ENCODE data around the gene SSC5D.
A peak's percentile ranks its signal among the peaks of the same experiment; 100 is the strongest.
"Not testable (repeated sequence)": the region's sequence is repeated elsewhere in the genome, so short reads cannot be mapped to it uniquely, and the experiment has no call there.

The SSC5D gene

DNA sequence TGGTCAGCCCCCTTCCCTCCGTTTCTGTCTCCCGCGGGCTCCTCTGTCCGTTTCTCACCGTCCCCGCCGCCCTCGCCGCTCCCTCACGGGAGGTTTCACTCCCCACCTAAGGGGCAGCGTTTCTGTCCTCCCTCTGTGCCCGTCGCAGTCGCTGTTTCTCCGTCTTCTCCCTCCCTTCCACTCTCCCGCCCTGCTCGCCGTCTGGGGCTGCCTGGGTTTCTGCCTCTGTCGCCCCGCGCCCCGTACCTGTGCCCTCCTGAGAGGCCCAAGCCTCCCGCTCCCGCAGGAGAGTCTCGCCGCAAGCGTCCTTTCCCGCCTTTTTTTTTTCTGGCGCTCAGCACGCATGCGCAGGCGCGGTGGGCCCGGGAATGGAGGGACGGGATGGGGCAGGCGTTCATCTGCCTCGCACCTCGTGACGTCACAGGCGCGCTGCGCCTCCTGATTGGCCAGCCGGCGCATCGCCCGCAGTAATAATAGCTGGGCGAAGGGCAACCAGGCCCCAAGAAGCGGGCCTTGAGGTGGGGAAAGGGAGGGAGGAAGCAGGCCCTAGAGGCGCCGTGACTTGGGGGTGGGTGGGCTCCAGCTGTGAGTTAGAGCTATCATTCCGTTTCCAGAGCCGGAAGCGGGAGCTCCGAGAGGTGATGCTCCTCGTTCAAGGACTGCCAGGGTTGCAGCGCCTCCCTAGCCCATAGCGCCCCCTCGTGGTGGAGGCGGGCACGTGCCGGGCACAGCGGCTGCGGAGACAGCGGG lies 15.4 kb downstream of the SSC5D start:
- peak; percentile 72 for DNase-seq (ENCODE audit: low spot score)

DNA sequence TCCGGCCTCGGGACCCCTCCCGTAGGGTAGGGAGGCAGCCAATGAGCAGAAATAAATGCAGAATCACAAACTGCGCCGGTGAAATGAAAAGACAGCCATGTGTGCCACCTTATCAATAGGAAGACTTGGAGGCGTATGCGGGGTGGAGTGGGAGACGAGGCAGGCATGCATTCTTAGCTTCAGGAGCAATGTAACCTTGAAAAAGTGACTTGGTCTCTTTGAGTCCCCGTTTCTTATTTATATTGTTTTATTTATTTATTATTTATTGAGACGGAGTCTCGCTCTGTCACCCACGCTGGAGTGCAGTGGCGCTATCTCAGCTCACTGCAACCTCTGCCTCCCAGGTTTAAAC lies 16.0 kb downstream of the SSC5D start:
- no peak for DNase-seq (ENCODE audit: low spot score)

DNA sequence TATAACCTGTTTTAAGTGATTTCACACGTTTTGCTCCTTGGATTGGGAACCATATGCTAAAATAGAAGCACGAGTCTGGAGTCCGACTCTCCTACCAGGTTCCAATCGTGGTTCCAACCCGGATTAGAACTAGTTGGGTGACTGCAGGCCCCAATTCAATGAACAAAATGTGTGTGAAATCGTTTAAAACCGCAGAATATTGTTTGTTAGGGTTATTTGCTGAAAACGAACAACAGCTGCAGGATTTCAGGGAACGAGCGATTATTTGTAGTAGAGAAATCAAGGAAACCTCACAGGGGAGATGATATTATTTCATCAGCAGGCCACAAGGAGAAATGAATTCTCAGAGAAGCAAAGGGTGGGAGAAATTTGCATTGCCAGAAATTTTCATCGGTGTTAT lies 16.7 kb downstream of the SSC5D start:
- DNase-seq (ENCODE audit: low spot score): no peak

DNA sequence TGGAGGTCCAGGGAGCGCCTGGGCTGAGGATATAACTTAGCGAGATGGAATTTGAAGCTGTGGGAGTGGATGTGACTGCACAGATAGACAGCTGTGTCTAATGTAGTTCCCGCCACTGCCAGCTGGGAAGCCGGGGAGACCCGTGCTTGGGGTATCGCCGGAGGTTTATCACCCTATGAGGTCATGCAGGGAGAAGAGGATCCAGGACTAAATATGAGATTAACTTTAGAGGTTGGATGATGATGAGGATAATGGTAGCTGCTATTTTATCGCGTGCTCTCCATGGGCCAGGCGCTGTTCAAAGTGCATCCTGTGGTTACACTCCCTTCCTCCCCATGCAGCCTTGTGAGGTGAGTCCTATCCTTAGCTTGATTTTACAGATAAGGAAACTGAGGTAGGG lies 19.9 kb downstream of the SSC5D start:
- no peak for DNase-seq (ENCODE audit: low spot score)

DNA sequence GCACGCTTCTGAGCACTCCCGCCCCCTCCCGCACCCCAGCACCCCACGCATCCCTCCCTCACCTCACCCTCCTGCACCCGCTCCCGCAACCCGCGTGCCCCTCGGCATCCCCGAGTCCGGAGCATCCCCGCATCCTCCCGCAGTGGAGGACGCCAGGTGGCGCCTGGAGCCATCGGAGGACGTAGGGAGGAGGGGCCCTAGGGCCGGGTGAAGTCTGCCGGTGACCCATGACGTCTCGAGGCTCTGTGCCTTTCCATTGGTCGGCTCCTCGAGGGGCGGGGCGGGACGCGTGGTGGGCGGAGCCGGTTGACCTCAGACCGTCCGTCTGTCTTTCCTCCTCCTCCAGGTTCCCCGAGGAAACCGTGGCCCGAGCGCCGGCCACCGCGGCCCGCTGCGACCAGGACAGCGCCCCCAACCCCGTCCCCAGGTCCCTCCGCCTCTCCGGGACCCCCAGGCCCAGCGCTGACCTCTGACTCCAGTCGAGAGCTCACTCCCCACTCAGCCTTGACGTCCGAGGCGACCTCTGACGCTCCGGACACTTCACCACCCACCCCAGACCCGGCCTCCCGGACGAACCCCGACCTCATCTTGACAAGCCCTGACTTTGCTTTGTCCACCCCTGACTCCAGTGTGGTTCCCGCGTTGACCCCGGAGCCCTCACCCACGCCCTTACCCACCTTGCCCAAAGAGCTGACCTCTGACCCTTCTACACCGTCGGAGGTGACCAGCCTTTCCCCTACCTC lies 28.8 kb downstream of the SSC5D start:
- DNase-seq (ENCODE audit: low spot score): peak; percentile 74

DNA sequence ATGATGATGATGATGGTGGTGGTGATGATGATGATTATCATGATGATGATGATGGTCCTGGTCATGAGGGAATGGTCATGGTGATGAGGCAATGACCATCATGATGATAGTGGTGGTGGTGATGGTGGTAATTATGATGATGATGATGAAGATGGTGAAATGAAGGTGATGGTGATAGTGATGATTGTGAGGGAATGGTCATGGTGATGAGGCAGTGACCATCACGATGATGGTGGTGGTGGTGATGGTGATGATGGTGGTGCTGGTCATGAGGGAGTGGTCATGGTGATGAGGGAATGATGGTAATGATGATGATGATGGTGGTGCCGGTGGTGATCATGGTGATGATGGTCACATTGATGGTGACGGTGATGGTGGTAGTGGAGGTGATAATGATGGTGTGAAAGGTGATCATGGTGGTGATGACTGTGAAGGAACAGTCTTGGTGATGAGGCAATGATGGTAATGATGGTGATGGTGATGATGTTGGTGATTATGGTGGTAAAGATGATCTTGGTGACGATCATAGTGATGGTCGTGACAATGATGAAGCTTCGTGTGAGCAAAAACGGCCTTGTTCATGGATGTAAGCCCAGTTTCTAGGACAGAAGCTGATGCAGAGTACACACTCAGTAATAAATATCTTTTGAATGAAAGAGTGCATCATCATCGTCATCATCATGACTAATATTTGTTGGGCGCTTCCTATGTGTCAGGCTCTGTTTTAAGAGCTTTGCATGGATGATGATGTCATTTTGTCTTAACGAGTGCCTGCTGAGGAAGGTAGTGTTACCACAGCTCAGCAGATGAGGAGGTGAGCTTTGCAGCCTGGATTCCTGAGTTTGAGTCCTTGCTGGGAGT lies 31.4 kb downstream of the SSC5D start:
- no peak for DNase-seq (ENCODE audit: low spot score)

DNA sequence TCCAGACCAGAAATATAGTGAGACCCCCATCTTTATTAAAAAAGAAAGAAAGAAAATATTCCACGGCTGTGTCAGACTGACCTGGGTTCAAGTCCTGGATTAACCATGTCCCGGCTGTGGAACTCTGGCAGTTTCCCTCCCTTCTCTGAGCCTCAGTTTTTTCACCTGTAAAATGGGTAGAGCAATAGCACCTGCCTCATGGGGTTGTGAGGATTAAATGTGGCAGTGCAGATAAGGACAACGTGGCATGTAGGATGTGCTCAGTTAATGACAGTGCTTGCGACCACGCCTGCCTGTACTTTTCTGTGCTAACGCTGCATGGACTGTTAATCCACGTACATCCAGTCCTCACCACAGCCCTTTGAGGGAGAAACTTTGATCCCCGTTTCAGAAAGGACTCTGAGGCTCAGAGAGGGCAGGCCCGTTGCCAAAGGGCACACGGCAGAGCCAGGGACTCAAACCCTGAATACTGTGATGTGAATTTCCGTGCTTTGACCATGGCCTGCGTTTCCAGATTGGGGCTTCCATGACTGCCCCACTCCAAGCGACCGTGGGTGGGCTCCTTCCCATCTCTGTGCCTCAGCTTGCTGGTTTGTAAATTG lies 32.6 kb downstream of the SSC5D start:
- DNase-seq (ENCODE audit: low spot score): no peak

DNA sequence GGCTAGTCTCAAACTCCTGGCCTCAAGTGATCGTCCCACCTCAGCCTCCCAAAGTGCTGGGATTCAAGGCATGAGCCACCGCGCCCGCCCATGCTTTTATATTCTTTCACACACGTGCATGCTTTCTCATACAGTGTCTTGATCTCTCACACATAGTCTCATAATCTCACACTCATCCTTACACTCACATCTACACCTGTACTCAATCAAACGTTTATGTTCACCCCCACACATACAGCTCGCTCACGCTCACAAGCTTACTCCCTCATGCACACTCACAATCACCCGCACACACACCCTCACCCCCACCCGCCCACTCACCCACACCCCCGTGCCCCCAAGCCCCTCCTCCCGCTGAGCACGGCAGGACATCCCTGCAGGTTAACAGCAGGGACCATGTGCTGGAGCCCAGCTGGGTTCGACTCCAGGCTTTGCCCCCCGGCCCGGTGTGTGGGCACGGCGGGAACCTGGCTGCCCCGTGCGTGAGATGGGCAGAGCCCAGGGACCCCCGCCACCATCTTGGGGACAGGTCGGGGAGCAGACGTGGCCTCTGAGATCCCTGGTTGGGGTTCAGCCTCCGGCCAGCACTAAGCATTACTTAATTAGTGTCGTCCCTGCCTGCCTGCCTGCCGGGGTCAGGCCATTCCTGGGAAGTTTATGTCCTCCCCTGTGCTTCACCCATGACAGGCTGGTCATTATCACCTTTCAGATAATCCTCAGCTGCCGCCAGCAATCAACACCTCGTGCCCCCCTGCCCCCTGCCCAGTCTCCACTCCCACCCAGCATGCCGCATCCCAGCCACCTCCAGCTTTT lies 37.3 kb downstream of the SSC5D start:
- no peak for DNase-seq (ENCODE audit: low spot score)

DNA sequence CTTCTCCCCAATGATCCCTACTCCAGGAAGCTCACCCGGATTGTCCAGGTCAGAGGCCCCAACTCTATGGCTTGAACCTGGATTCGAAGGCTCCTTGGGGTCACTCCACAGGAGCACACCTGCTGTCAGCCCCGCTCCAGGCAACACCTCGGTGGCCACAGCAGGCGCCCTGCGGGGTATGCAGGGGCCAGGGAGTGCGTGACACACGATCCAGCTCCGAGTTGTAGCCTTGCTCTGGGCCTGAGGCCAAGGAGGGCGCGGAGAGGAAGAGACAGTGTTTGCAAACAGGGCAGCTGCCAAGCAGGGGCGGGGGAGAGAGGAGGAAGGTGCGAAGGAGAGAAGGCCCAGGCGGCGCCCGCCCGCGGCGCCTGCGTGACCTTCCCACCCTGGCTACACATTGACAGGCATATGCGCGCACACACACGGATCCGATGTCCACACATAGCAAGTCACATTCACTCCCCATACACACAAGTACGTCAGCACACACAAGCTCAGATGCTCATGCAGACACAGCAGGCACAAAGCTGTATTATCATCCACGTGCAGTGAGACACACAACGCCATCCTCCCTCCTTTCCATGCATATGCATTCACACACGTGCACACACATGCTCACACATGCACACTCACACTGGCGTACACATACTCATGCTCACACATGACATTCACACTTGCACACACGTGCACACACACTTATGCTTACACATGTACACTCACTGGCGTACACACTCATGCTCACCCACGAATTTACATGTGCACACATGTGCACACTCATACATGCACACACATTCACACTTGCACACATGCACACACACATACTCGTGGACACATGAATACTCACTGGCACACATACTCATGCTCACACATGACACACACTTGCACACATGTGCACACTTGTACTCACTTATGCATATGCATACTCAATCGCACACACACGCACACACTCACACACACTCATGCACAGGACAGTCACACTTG lies 38.3 kb downstream of the SSC5D start:
- DNase-seq (ENCODE audit: low spot score): peak; percentile 32

DNA sequence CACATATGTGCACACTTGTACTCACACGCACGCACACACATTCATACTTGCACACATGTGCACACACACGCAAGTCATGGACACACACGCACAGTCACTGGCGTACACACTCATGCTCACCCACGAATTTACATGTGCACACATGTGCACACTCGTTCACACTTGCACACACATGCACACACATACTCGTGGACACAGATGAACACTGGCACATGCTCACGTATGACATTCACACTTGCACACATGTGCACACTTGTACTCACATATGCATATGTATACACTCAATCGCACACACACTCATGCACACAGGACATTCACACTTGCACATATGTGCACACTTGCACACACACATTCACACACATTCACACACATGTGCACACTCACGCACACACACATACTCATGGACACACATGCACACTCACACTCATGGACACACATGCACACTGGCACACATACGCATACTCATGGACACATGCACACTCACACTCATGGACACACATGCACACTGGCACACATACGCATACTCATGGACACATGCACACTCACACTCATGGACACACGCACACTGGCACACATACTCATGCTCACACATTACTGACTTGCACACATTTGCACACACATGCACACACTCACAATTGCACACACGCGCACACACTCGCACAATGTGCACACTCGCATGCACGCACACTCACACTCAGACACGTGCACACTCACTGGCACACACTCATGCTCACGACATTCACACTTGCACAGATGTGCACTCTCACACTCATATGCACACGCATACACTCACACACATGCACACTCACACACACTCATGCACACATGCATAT lies 39.2 kb downstream of the SSC5D start:
- DNase-seq (ENCODE audit: low spot score): no peak

DNA sequence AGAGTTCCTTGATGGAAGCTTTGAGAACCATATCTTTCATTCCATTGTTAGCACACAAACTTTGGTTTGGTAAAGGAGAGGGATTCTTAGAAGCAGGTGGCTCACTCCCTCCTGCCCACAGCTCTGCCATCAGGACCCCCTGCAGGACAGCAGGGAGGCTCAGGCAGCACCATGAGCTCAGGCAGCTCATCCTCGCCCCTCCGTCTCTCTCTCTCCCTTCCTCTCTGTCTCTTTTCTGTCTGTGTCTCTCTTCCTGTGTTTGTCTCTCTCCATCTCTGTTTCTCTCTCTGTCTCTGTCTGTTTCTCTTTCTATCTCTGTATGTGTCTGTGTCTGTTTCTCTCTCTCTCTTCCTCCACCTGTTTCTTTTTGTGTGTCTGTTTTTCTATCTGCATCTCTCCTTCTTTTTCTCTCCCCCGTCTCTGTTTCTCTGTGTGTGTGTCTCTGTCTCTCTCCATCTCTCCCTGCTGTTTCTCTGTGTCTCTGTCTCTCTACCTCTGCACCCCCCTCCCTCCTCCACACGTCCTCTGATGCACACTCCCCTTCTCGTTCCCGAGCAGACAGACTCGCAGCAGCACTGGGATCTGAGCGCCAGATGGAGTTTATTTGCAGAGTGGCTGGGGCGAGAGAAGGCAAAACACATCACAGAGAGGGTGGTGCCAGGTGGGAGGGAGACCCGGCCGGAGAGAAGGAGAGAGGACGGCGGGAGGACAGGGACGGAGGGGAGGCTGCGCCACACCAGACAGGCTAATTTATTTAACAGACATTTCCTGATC lies 40.0 kb downstream of the SSC5D start:
- DNase-seq (ENCODE audit: low spot score): peak; percentile 38

DNA sequence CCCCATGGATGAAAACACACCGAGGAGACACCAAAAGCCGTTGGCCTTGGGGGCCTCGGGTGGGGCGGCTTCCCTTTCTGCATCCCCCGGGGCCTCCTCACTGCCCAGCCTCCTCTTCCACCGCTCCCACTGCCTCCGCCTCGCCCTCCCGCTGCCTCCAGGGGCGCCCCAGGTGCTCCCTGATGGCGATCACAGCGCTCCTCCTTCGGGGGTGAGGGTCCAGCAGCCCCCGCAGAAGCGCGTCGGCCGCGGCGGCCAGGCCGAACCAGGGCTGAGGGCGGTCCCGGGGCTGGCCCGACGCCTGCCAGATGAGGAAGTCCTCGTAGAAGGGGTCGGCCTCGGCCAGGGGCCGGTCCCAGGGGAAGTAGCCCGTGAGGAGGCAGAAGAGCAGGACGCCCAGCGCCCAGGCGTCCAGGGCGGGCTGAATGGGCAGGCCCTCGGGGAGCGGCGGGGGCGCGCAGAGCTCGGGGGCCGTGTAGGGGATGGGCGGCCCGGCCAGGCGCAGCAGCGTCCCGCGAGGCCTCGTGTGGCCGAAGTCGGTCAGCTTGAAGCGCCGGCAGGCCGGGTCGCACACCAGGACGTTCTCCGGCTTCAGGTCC lies 41.5 kb downstream of the SSC5D start:
- DNase-seq (ENCODE audit: low spot score): no peak

DNA sequence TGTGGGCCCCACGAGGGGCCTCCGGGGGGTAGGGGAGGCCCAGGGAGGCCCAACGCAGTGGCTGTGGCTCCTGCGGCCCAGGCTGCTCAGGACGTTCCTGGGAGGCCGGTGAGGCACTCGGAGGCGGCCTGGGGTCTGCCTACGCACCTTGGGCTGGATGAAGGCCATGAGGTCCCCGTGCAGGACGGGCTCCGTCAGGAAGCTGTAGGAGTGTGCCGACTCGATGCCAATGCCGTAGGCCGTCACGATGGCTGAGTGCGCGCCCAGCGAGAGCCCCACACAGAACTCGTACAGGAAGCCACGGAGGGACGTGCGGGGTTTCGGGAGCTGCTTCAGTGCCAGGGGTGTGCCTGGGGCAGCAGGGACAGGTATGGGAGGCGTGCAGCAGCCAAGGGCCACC lies 42.8 kb downstream of the SSC5D start:
- no peak for DNase-seq (ENCODE audit: low spot score)

DNA sequence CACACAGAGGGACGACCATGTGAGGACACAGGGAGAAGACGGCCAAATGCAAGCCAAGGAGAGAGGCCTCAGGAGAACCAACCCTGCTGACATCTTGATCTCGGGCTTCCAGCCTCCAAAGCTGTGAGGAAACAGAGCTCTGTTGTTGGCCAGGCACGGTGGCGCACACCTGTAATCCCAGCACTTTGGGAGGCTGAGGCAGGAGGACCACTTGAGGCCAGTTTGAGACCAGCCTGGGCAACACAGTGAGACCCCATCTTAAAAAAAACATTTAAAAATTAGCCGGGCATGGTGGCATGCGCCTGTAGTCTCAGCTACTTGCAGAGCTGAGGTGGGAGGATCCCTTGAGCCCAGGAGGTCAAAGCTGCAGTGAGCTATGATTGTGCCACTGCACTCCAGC lies 46.0 kb downstream of the SSC5D start:
- not testable (repeated sequence) for DNase-seq (ENCODE audit: low spot score)

DNA sequence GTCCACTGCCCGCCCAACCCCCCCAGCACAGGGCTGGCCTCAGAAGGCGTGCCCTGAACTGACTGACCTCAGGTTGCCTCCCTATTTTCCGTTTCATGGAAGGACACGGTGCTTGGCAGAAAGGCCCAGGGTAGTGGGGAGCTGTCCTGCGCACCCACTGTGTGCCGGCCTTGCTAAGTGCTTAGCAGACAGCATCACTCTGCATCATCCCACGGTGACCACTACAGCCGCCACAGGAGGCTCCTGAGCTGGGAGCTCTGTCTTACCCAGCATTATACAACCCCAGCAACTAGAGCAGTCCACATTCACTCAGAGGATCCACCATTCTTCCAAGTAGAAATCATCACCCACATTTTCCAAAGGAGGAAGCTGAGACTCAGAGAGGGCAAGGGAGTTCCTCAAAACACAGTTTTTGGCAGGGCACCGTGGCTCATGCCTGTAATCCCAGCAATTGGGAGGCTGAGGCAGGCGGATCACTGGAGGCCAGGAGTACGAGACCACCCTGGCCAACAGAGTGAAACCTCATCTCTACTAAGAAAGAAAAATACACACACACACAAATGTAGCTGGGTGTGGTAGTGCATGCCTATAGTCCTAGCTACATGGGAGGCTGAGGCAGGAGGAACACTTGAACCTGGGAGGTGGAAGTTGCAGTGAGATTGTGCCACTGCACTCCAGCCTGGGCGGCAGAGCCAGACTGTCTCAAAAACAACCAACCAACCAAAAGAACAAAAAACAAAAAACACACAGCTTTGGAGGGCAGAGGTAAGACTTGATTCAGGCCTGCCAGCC lies 47.1 kb downstream of the SSC5D start:
- no peak for DNase-seq (ENCODE audit: low spot score)

DNA sequence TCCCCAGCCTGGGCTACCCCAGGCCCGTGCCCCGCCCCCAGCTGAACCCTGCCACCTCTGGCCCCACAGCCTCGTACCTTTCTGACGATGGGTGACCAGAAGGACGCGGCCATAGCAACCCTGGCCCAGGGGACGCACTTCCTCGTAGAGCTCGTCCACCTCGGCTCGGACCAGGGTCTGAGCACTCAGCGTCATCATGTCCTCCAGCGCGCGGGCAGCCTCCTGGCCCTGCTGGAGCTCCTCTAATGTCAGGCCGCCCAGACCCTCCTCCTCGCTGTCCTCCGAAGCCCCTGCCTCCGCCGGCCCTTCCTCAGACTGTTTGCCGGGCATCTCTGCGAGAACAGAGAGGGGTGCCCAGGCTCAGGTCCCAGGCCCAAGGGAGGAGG lies 47.7 kb downstream of the SSC5D start:
- DNase-seq (ENCODE audit: low spot score): no peak

DNA sequence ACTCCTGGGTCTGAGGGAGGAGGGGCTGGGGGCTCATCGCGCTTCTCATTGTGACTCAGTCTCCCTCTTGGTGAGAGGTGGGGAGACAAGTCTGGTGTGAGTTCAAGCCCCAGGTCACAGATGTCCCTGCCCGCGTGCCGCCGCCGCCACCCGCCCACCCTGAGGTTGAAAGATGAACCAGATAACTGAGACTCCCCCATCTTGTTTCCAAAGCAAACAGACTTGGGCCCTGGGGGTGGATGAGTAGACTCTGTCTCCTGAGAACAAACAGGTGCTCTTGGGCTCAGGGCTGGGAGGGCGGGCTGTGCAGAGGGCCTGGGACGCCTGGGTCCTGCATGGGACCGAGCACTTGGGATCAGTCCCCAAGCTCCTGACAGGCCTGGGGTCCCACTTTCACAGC lies 48.1 kb downstream of the SSC5D start:
- no peak for DNase-seq (ENCODE audit: low spot score)

Measured in SK-N-DZ (cell line).